Fibroblast of lung (primary cell): ENCODE measurements around the gene OAS1. TPM values are rescaled to one million over a fixed set of nuclear protein-coding genes. Genes with fewer than 3 reads are reported as not detected.

Experiments used
- DNase-seq, 2 donors: peaks; one replicate each; pipeline versions ENCODE4 v3.0.0 to v3.0.0-alpha.2; 2010; ENCODE audit warnings: low read depth in 2 of 2
- H2AFZ ChIP-seq: 2 replicates; pipeline ENCODE4 v1.5.1; 2012; ENCODE audit warnings: low read length, control low read depth, inconsistent platforms
- H3K27ac ChIP-seq: 2 replicates; pipeline ENCODE4 v1.5.1; 2011; ENCODE audit warnings: low read length, control low read depth; ENCODE audit not compliant: insufficient read depth
- H3K27me3 ChIP-seq: 2 replicates; pipeline ENCODE4 v1.5.1; 2011; ENCODE audit warnings: mild to moderate bottlenecking, low read length; ENCODE audit not compliant: control insufficient read depth, insufficient read depth
- H3K36me3 ChIP-seq: 2 replicates; pipeline ENCODE4 v1.5.1; 2011; ENCODE audit warnings: low read length; ENCODE audit not compliant: control insufficient read depth, insufficient read depth
- H3K4me1 ChIP-seq: 2 replicates; pipeline ENCODE4 v1.5.1; 2011; ENCODE audit warnings: low read length; ENCODE audit not compliant: control insufficient read depth, insufficient read depth; ENCODE audit errors: extremely low read depth
- H3K4me2 ChIP-seq: 2 replicates; pipeline ENCODE4 v1.5.1; 2011; ENCODE audit warnings: low read length, control low read depth; ENCODE audit not compliant: insufficient read depth; ENCODE audit errors: extremely low read depth
- H3K4me3 ChIP-seq, 4 experiments: fragments of 200-600 bp in 1 of 4; sonication (generic) in 1 of 4; replicated peaks in 1 of 4; 2 replicates each; pipeline ENCODE4 v1.5.1; 2011 to 2016; ENCODE audit warnings: low read length in 4 of 4, low read depth in 3 of 4, mild to moderate bottlenecking in 3 of 4, control low read depth in 2 of 4, inconsistent platforms in 1 of 4, mixed read lengths in 1 of 4; ENCODE audit not compliant: insufficient read depth in 1 of 4; ENCODE audit errors: control extremely low read depth in 1 of 4
- H3K79me2 ChIP-seq: 2 replicates; pipeline ENCODE4 v1.5.1; 2012; ENCODE audit warnings: mild to moderate bottlenecking, low read length, inconsistent platforms; ENCODE audit not compliant: control insufficient read depth, insufficient read depth
- H3K9ac ChIP-seq: 2 replicates; pipeline ENCODE4 v1.5.1; 2011; ENCODE audit warnings: mild to moderate bottlenecking, low read length, control low read depth; ENCODE audit not compliant: insufficient read depth
- H3K9me3 ChIP-seq: 2 replicates; pipeline ENCODE4 v1.5.1; 2012; ENCODE audit warnings: low read depth, low read length; ENCODE audit not compliant: control insufficient read depth, insufficient read depth
- H4K20me1 ChIP-seq: 2 replicates; pipeline ENCODE4 v1.5.1; 2011; ENCODE audit warnings: low read length; ENCODE audit not compliant: control insufficient read depth, insufficient read depth; ENCODE audit errors: extremely low read depth
- EZH2 ChIP-seq: IDR thresholded peaks from 2 replicates; pipeline ENCODE4 v1.5.1; 2012; ENCODE audit warnings: low read length, control low read depth, mild to moderate bottlenecking; ENCODE audit errors: missing control alignments
- polyA plus RNA-seq, 2 donors: library from polyadenylated mRNA; depleted of rRNA in 1 of 2; stranded (reverse) in 1 of 2; unstranded in 1 of 2; fragments of >200 nt; gene quantifications; 2 replicates each; pipeline ENCODE4 v1.2.1, GENCODE V29; 2011 to 2012; ENCODE audit warnings: missing spikeins in 1 of 2
- total RNA-seq: library from RNA; depleted of rRNA; stranded (reverse); fragments of >200 nt; gene quantifications from 2 replicates; pipeline ENCODE4 v1.2.1, GENCODE V29; 2014
- TF ChIP-seq, protein P1 (sequence below), 2 donors: IDR thresholded peaks in 1 of 2; conservative IDR thresholded peaks in 1 of 2; 1 replicate in 1 of 2; 2 replicates in 1 of 2; pipeline ENCODE4 v1.5.1; 2011 to 2012; ENCODE audit warnings: low read length in 2 of 2, control low read depth in 1 of 2, inconsistent platforms in 1 of 2, low read depth in 1 of 2, mild to moderate bottlenecking in 1 of 2

OAS1 gene
- total and polyA plus RNA-seq, 2 donors (not counting 1 experiment from before 2014, with no cell fraction given), result 1.8 to 2.0 TPM

DNA sequence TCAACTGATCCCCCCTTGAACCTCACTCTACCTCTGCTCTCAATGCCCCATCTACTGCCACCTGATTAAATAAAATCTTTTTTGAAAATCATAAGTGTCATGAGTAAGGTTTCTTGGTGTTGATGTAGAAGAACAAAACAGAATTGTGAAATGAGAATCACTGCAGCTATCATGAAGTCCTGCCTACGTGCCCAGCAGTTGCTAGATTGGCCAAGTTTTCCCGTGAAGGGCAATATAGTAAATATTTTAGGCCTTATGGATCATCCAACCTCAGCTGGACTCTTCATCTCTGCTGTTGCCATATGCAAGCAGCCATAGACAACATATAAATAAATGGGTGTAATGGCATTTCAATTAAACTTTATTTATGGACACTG is 26.4 kb downstream of the OAS1 start:
- H4K20me1 ChIP-seq, result no peaks in the 10 kb centered on the region
- H3K9me3 ChIP-seq, result no peaks in the 10 kb centered on the region
- H3K4me2 ChIP-seq, result no peak overlapping the region
- no peaks in the 10 kb centered on the region for H3K27me3 ChIP-seq
- no peak for DNase-seq
- no peaks in the 10 kb centered on the region for H3K4me1 ChIP-seq
- no peaks in the 10 kb centered on the region for H3K79me2 ChIP-seq
- no peak overlapping the region for H2AFZ ChIP-seq
- H3K4me3 ChIP-seq, result no peak overlapping the region
- H3K27ac ChIP-seq, result no peak overlapping the region
- no peaks in the 10 kb centered on the region for H3K36me3 ChIP-seq
- H3K9ac ChIP-seq, result no peak overlapping the region
- TF ChIP-seq EZH2, result no peak
- TF ChIP-seq, protein P1, sequence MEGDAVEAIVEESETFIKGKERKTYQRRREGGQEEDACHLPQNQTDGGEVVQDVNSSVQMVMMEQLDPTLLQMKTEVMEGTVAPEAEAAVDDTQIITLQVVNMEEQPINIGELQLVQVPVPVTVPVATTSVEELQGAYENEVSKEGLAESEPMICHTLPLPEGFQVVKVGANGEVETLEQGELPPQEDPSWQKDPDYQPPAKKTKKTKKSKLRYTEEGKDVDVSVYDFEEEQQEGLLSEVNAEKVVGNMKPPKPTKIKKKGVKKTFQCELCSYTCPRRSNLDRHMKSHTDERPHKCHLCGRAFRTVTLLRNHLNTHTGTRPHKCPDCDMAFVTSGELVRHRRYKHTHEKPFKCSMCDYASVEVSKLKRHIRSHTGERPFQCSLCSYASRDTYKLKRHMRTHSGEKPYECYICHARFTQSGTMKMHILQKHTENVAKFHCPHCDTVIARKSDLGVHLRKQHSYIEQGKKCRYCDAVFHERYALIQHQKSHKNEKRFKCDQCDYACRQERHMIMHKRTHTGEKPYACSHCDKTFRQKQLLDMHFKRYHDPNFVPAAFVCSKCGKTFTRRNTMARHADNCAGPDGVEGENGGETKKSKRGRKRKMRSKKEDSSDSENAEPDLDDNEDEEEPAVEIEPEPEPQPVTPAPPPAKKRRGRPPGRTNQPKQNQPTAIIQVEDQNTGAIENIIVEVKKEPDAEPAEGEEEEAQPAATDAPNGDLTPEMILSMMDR (conservative IDR thresholded peaks at IDR 0.05 in 1 of 2, IDR thresholded peaks at IDR 0.05 in 1 of 2; ENCODE audit: low read depth in 1 of 2, low read length in 2 of 2), result no peak

- Histone ChIP-seq H3K4me1 (peaks cover 7% of the 10 kb centered on the region), H3K79me2 (no peaks in the 10 kb centered on the region), H3K27me3 (no peaks in the 10 kb centered on the region), H4K20me1 (no peaks in the 10 kb centered on the region), H3K27ac (no peak overlapping the region), H3K9me3 (no peaks in the 10 kb centered on the region), H3K36me3 (no peaks in the 10 kb centered on the region), H2AFZ (no peak overlapping the region), H3K4me3 (no peak overlapping the region), H3K4me2 (no peak overlapping the region), H3K9ac (no peak overlapping the region)
- DNase-seq, result no peak
- TF ChIP-seq, protein P1 (conservative IDR thresholded peaks at IDR 0.05 in 1 of 2, IDR thresholded peaks at IDR 0.05 in 1 of 2; ENCODE audit: low read depth in 1 of 2, low read length in 2 of 2), result no peak
- no peak for TF ChIP-seq EZH2
These were observed 29.5 kb downstream of the OAS1 start for GRCh38 chr12:112936264-112936663.

DNA sequence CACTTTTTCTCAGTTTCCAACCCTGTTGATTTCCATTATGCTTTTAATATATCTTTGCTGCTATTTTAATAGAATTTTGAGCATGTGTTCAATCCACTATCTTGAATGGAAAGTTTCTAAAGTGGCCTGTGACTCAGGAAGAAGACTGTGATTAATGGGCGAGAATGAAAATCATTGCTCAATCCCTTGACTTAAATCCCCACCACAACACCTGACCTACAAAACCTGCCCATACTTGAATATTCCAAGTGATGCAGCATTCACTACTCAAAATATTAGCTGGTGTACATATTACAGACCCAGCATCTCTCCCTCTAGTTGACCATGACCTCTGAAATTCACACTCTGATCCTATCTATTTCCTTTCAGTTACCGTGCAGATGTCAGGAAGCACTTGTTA is 30.2 kb downstream of the OAS1 start:
- H4K20me1 ChIP-seq, result no peaks in the 10 kb centered on the region
- no peak overlapping the region for H3K4me3 ChIP-seq
- H3K9ac ChIP-seq, result no peak overlapping the region
- TF ChIP-seq EZH2, result no peak
- TF ChIP-seq, protein P1 (conservative IDR thresholded peaks at IDR 0.05 in 1 of 2, IDR thresholded peaks at IDR 0.05 in 1 of 2; ENCODE audit: low read depth in 1 of 2, low read length in 2 of 2), result no peak
- no peak for DNase-seq
- H3K27ac ChIP-seq, result no peak overlapping the region
- no peaks in the 10 kb centered on the region for H3K36me3 ChIP-seq
- no peaks in the 10 kb centered on the region for H3K27me3 ChIP-seq
- no peak overlapping the region for H2AFZ ChIP-seq
- H3K4me1 ChIP-seq, result peaks cover 7% of the 10 kb centered on the region
- no peak overlapping the region for H3K4me2 ChIP-seq
- H3K9me3 ChIP-seq, result no peaks in the 10 kb centered on the region
- H3K79me2 ChIP-seq, result no peaks in the 10 kb centered on the region
